Muscle of arm (tissue), 12 donors: Measurements from ENCODE around the gene OR1M1. TPM values are rescaled to one million over a fixed set of nuclear protein-coding genes. Genes with fewer than 3 reads are reported as not detected.

ENCODE experiments used
- DNase-seq: peaks from one replicate; pipeline ENCODE4 v3.0.0-alpha.2; 2013
- polyA plus RNA-seq, 12 donors: library from polyadenylated mRNA; unstranded; fragments of 120-200 nt; gene quantifications; one replicate each; pipeline ENCODE4 v1.2.1, GENCODE V29; 2013; ENCODE audit not compliant: insufficient read length in 12 of 12

Gene OR1M1
- polyA plus RNA-seq, 12 donors: 0.07 TPM; not detected in 11

DNA sequence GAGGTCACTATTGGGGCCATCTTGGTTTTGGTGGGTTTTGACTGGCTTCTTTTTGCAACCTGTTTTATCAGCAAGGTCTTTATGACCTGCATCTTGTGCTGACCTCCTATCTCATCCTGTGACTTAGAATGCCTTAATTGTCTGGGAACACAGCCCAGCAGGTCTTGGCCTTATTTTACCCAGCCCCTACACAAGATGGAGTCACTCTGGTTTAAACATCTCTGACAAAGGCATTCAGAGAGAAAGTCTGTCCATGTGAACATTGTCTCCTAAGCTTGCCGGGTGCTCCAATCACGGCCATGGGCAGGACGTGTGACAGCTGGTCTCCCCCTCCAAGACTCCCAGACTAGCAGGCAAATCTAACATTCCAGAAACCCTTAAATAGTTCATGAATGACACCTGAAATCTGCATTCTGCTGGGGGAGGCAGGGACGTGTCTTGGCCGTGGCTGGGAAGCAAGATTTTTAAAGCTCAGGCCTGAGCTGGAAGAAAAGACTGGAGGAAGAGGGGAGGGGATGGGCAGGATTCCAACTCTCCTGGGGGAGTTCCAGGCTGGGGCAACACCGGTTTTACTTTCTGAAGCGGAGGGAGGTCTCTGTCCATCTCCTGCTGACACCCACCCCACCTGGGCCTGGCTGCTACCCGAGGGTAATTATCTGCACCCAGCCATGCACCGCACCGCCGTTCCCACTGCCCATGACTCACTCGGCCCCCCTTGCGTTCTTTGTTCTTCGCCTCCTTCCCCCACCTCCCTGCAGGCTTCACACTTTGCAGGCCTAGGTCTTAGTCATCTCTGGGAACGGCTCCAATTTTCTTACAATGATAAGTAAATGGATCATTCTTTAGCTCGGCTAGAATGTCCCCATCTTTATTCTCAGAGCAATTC is 11.6 kb upstream of the OR1M1 start:
- peak; percentile 68 for DNase-seq

DNA sequence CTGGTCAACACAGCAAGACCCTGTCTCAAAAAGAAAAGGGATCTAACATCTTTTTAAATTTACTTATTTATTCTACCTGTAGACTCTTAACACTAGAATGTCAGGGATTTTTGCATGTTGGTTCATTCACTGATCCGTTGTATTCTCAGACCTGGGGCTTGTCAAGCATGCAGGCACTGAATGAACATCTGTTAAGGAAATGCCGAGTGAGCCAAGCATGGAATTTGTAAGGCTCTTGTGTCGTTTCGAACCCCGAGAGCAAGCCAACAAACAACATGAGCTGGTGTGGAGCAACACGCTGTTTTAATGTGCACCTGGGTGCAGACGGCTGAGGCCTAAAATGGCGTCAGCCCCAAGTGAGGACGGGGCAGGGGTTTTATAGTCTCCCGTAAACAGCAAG is 10.0 kb upstream of the OR1M1 start:
- peak; percentile 7 for DNase-seq

DNA sequence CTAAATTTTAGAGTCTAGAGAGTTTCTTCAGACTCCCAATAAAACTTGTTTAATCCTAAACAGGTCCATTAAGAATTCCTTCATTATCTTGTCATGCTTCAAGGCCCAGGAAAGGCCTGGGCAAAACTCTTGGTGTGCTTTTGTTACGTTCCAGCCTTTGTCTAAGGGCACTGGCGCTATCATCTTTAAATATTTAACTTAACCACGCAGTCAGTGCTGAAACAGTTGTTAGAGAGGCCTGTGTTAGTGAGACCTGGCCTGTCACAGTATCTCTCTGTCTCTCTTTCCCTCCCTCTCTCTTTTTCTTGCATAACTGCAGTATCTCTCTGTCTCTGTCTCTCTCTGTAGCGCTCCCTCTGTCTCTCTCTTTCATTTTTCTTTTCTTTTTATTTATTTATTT is 8.2 kb upstream of the OR1M1 start:
- DNase-seq: no peak

DNA sequence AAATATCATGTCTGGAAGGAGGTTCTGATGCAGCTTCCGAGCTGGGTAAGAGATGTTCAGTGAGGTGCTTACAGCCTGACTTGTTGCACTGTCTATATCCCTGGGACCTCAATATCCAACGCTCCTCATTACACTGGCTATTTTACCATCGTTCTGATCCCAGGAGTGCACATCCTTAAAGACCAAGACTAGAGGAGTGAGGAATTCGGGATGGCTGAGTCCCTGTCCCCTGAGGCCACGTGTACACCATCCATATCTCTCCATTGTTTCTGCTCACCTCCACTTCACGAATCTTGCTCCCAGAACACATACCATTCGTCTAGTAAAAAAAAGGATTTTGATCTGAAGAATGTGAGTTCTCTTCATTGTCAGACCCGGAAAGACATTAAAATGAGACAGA is 20.5 kb downstream of the OR1M1 start, which contains the start of gene OR7G2:
Gene OR7G2, minus strand, starts transcription at position 101 of the 400 bp plus-strand sequence. CDS start 4,232 bp downstream, outside the sequence.
- no peak for DNase-seq

DNA sequence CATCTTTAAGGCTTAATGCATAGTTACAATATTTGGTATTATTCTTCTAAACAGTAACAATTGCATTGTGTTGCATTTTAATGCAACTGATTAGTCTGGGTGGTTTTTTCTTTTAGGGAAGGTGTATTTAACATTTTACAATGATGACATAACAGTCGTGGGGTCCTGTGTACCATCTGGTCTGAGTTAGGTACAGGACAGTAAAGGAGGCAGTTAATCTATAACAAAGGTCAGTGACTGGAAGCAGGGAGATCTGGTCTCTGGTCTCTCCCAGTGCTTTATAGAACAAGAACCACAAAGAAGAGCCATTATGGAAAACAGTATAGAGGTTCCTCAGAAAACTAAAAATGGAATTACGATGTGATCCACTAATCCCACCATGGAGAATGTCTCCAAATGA is 23.1 kb downstream of the OR1M1 start:
- DNase-seq: no peak

DNA sequence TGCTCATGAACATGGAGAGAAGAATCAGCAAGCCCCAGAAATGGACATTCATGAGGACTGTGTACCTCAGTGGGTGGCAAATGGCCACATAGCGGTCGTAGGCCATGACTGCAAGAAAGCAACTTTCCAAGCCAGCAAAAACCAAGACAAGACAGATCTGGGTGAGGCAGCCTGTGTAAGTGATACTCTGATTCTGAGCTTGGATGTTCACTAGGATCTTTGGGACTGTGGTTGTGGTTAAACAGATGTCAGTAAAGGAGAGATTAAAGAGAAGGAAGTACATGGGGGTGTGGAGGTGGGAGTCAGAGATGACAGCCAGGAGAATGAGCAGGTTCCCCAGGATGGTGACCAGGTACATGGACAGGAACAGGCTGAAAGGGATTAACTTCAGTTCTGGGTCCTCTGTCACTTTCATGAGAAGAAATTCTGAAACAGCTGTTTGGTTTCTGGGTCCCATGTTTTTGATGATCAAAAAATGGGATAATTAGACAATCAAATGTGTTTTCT is 28.5 kb downstream of the OR1M1 start, which contains the start of gene OR7G1:
Gene OR7G1, minus strand, starts transcription at position 457 of the 507 bp plus-strand sequence. Its CDS starts 0 bp downstream, at position 457.
- DNase-seq: no peak

DNA sequence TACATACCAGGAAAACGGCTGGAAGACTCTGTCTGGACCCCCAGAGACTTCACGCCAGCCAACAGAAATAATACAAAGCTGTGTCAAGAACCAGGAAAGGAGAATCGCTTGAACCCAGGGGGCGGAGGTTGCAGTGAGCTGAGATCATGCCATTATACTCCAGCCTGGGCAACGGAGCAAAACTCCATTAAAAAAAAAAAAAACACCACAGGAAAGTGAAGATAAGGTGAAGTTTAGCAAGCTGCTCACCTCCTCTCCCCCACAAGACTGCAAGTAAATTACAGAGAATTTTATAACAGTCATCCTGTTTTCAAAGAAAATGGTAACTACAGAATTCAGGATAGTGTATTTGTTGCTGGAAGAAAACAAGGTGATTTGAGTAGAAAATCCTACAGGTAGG is 29.7 kb downstream of the OR1M1 start:
- DNase-seq: no peak

DNA sequence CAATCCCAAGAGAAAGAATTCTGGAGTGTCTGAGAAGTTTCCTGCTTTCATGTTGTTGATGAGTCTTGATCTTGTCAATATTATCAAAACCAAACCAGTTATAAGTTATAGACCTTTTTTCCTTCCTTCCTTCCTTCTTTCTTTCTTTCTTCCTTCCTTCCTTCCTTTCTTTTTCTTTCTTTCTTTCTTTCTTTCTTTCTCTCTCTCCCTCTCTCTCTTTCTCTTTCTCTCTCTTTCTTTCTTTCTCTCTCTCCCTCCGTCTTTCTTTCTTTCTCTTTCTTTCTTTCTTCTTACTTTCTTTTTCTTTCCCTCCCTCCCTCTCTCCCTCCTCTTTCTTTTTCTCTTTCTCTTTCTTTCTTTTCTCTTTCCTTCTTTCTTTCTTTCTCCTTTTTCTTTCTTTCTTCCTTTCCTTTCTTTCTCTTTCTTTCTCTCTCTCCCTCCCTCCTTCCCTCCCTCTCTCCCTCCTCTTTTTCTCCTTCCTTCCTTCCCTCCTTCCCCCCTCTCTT is 40.1 kb downstream of the OR1M1 start, which contains the start of gene OR7G3:
Gene OR7G3, minus strand, starts transcription at position 51 of the 506 bp plus-strand sequence. Its CDS starts 0 bp downstream, at position 51.
- no peak for DNase-seq

DNA sequence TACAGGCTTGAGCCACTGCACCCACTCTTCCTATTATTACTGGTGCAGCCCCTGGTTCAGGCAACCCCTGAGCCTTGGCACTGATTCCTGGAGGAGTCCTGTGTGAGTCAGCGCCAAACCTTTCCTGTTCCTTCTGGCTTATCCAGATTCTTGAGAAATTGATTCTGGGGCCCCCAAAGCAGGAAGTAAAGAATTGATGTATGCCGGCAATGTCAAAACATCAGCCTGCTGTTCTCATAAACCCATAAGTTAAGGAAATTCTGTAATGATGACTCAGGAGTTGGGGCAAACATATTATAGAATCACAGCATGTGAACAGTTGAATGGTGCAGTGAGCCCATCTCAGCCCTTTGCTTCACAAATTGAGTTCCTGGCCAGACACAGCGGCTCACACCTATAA is 41.3 kb downstream of the OR1M1 start:
- DNase-seq: no peak

DNA sequence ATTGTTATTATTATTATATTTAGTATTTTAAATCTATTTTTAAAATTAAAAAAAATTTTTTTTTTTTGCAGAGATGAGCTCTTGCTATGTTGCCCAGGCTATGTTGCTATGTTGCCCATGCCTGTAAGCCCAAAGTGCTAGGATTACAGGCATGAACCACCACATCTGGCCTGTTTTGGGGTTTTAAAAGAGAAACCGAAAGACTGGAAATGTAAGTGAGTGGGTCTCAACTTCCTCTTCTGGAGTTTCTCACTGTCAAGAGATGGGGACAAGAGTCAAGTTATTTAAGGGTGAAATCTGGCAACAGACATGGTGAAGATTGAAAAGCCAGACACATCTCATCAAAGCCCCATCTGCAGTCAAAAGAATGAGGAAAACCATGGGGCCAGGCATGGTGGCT is 44.1 kb downstream of the OR1M1 start:
- no peak for DNase-seq

DNA sequence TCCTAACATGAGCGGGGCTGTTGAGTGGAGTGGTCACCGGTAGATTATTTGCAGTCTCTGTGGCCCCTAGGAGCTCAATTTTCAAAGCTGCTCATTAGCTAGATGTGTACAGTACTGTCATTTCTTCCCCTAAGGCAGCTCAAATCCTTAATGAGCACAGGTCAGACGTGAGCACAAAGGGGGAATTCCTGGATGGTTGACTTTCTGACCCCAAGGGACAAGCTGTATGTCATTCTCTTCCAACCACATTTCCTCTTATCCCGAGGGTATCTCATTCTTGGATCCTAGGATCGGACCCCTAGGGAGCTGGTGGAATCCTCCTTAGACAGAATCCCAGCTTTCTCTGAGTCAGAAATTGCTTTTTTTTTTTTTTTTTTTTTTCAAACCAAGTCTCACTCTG is 45.6 kb downstream of the OR1M1 start:
- no peak for DNase-seq

DNA sequence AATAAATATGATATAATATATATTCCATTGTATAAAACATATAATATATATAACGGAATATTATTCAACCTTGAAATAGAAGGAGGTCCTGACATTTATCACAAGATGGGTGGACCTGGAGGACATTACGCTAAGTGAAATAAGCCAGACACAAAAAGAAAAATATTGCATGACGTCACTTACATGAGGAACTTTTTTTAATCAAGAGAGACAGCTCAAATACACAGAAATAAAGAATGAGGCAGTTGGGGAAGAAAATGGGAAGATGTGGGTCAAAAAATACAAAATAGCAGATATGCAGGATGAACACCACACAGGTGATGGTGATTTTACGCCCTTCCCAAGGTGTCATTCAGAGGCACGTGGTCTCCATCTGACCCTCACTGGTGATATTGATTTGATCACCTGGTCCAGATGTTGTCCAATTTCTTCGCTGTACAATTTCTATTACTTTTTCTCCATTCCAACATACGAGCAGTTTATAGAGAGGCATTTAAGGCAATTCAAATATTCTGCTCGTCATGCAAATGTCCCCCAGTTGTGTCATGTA is 52.8 kb downstream of the OR1M1 start:
- no peak for DNase-seq

DNA sequence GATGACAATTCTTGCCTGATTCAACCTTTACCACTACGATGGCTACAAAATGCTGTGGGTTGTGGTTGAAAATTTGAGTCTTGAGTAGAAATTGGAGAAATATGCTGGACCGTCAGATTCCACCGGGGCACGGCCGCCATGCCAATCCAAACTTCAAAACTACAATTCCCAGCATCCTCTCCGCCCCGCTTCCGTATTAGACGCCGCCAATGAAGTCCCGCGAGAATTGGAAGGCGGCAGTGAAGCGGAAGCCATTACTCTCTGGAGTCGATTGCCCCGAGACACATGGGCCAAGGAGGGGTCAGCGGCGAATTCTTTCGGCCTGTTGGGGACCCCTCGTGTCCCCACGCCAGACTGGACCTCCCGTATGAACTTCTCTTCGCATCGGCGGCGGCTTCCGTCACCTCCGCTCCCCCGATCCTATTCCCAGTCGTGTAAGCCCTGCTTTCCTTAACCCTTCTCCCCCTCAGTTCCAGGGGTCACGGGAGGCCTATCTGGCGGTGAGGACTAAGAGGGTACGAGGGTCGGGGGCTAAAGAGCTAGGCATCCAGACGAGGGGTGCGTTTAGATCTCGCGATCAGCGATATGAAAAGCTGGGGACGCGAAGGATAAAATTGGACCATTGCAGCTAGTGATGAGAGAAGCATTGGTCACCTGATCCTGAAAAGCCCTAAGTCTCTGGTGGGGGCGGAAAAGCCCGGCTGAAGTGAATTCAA is 53.5 kb downstream of the OR1M1 start, which contains the start of gene ZNF317:
Gene ZNF317, plus strand, starts transcription at position 239 of the 716 bp plus-strand sequence. CDS start 15,620 bp downstream, outside the sequence.
- peak; percentile 95 for DNase-seq

DNA sequence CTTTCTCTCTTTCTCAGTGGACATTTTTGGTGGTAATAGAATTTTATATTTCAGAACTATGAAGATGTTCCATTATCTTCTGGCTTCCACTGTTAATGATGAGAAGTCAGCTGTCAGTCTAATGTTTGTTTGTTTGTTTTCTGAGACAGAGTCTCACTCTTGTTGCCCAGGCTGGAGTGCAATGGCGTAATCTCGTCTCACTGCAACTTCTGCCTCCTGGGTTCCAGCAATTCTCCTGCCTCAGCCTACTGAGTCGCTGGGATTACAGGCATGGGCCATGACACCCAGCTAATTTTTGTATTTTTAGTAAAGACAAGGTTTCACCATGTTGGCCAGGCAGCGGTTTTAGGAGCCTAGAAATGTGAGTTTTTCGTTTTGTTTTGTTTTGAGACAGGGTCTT is 58.1 kb downstream of the OR1M1 start:
- DNase-seq: no peak

Other genes with a start within 250 kb of the OR1M1 start
- gene MUC16, start 76.7 kb upstream of the OR1M1 start, polyA plus RNA-seq: under 1 TPM in 4 of 12 donors, not detected in 8; 0.03 to 0.97 (median 0.18) TPM
- gene OR7G2, start 20.4 kb downstream of the OR1M1 start, polyA plus RNA-seq: under 1 TPM in 2 of 12 donors, not detected in 10; 0.07 to 0.11 TPM
- gene OR7G1, start 28.7 kb downstream of the OR1M1 start, polyA plus RNA-seq: not detected
- gene OR7G3, start 39.9 kb downstream of the OR1M1 start, polyA plus RNA-seq: not detected
- 10 to 100 TPM in 10 of 12 donors, 1 to 10 TPM in 1, not detected in 1; 6.9 to 23.7 (median 21.6) TPM for gene ZNF317, start 53.3 kb downstream of the OR1M1 start, polyA plus RNA-seq
- gene OR7D2, start 91.9 kb downstream of the OR1M1 start, polyA plus RNA-seq: 1 to 10 TPM in 1 of 12 donors, under 1 TPM in 7, not detected in 4; 0.05 to 1.3 (median 0.11) TPM
- gene OR7D4, start 132.5 kb downstream of the OR1M1 start, polyA plus RNA-seq: under 1 TPM in 2 of 12 donors, not detected in 10; 0.06 to 0.08 TPM
- not detected for gene OR7E24, start 163.9 kb downstream of the OR1M1 start, polyA plus RNA-seq
- gene ZNF699, start 222.8 kb downstream of the OR1M1 start, polyA plus RNA-seq: 1 to 10 TPM in 11 of 12 donors, not detected in 1; 2.6 to 4.2 (median 3.5) TPM
- 10 to 100 TPM in 11 of 12 donors, not detected in 1; 22.1 to 42.9 (median 30.2) TPM for gene ZNF559, start 237.1 kb downstream of the OR1M1 start, polyA plus RNA-seq